ENCODE data around the gene TMEM198.

The TMEM198 gene

DNA sequence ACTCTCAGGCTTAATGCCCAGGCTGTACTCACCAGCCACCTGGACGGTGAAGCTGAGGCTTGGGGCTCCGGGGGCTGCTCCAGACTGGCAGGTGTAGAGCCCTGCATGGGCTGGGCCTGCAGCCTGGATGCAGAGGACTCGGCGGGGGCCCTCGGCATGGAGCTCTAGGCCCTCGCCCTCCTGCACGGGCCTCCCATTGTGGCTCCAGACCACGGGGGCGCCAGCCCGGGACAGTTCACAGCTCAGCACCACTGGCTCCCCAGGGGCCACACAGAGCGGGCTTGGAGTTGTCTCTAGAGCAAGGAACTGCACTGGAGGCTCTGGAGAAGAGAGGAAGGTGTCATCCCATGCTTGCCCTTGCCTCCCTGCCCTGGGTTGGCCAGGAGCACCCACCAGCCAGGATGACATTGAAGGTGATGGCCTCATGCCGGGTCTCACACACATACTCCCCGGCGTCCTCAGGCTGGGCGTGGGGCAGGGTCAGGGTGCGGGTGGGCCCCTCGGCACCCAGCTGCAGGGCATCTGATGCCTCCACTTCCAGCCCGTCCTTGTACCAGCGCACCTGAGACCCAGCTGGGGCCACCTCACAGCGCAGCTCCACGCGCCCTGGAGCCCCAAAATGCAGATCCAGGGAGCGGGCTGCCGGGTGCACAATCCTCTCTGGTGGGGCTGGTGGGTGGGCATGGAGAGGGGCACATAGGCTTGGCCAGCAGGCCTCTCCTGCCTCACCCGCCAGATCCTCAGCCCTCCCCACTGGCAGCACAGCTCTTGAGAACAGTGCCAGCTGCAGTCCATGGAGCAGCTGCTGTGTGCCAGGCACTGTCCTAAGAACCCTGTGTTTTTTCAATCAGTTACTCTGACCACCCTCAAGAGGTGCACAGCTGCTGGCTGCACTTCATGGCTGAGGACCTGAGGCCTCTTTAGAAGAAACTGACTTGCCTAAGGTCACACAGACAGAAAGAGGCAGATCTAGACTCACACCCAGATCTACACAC is 14.3 kb downstream of the TMEM198 start:
- TF ChIP-seq FOXM1 (IDR thresholded peaks at IDR 0.05; ENCODE audit: borderline replicate concordance), result no peak
- POLR2A ChIA-PET, result no interaction called here
- DNase-seq (ENCODE audit: extremely low spot score), result no peak
- CTCF ChIA-PET, result no interaction called here

DNA sequence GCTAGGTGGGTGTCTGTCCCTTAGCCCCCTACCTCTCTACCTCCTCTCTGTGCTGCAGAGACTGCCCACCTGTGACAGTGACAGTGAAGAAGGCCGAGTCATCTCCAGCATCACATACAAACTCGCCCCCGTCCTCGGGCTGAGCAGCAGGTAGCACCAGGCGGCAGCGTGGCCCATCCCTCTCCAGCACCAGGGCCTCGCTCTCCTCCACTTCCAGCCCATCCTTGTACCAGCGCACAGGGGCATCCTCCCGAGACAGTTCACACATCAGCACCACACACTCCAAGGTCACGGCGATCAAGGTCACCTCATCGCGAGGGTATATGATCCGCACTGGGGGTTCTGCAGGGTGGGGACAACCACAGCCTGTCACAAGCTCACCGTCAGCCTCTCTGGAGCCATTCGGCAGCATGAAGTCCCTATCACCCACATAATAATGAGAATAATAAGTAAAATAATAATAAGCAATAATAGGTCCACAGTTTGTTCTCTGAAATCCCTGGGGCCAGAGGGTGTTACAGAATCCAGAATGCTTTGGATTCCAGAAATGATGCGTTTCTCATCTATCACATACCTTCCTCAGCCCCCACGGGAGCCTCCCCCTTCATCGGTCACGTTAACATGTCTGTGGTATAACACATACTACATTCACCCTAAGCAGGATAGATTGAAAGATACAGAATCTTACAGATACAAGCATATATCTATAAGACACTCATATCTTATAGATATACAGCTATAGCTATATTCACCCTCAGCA is 15.5 kb downstream of the TMEM198 start:
- POLR2A ChIA-PET, result interaction anchor here (1.0 to 1.4 kb wide), 3 partner anchors 12 to 37 kb away, joined by 3 to 10 read pairs (median 3); partner anchors contain the start of genes INHA and OBSL1

DNA sequence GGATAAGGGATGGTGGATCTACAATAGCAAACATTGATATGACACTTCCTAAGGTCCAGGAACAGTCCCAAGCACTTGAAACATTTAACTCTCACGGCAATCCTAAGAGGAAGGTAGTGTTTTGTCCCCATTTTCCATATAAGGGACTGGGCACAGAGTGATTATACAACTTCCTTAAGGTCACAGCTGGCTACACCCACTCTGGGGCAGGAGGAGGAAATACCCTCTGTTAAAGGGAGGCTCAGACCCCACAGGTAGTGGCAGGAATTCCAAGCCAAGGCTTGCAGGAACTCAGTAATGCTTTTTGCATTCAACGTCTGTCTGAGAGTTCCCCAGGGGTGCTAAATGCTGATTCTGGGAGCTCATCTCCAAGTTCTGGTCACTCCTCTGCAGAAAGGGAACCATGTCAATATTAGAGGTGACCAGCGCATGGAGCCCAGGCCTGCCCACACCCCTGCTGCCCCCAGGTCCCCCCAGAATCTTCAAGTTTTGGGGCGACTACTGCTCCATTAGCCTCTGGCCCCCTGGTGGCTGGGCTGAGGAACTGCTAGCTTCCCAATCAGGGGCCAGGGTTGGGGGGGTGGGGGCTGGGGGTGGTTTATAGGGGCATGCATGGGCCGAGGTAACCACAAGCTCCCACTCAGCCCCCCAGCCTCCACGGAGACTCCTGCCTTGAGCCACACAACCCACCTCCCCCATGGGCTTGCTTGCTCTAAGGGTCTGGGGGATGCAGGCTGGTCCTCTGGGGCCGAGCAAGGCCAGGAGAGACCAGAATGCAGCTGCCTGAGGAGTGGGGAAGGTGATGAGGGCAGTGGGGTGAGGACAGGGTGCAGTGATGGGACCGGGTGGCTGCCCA is 16.4 kb downstream of the TMEM198 start:
- TF ChIP-seq HDGF (IDR thresholded peaks at IDR 0.05; ENCODE audit: borderline replicate concordance), result no peak
- no peak for TF ChIP-seq SUZ12 (IDR thresholded peaks at IDR 0.05)
- ChIA-PET CTCF (interaction anchor here (0.7 to 3.2 kb wide), 15 partner anchors 8 to 115 kb away, joined by 3 to 23 read pairs (median 4); partner anchors contain the start of genes OBSL1 and STK11IP), POLR2A (interaction anchor here (0.8 to 1.4 kb wide), 5 partner anchors 8 to 37 kb away, joined by 3 to 10 read pairs (median 3); partner anchors contain the start of genes INHA, OBSL1 and STK11IP)
- peak; percentile 52 for DNase-seq (ENCODE audit: extremely low spot score)

More for the DNA sequence above, 15.5 kb downstream of the TMEM198 start:
- CTCF ChIA-PET, result interaction anchor here (0.9 to 3.2 kb wide), 11 partner anchors 10 to 116 kb away, joined by 3 to 23 read pairs (median 4); partner anchors contain the start of genes OBSL1 and STK11IP
- DNase-seq (ENCODE audit: extremely low spot score), result no peak
- no peak for TF ChIP-seq ARNT (IDR thresholded peaks at IDR 0.05)
- TF ChIP-seq ZNF384 (IDR thresholded peaks at IDR 0.05), result no peak
- no peak for TF ChIP-seq FOXA1 (IDR thresholded peaks at IDR 0.05)
- TF ChIP-seq L3MBTL2 (conservative IDR thresholded peaks at IDR 0.05), result no peak
- no peak for TF ChIP-seq BHLHE40 (IDR thresholded peaks at IDR 0.05; ENCODE audit: borderline replicate concordance)
- no peak for TF ChIP-seq TARDBP (IDR thresholded peaks at IDR 0.05)
- TF ChIP-seq SUZ12 (IDR thresholded peaks at IDR 0.05), result no peak
- no peak for TF ChIP-seq HDGF (IDR thresholded peaks at IDR 0.05; ENCODE audit: borderline replicate concordance)
- no peak for TF ChIP-seq SP1 (IDR thresholded peaks at IDR 0.05)
- TF ChIP-seq LEF1 (IDR thresholded peaks at IDR 0.05; ENCODE audit: borderline replicate concordance), result no peak
- TF ChIP-seq ELF4 (IDR thresholded peaks at IDR 0.05), result no peak

DNA sequence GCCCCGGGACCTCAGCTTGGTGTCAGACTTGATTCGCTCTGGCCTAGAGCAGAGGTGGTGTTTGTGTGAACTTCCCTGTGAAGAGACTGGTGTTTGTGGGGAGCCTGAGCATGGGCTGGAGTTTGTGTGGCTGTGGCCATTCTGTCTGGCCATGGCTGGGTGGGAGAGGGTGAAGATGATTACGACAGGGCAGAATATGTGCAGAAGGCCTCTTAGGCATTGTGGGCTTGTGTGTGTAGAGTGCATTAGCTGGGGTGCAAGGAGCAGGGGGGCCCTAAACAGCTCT is 17.0 kb downstream of the TMEM198 start:
- DNase-seq (ENCODE audit: extremely low spot score), result no peak
- POLR2A ChIA-PET, result interaction anchor here (0.8 to 1.4 kb wide), 3 partner anchors 8 to 37 kb away, joined by 3 to 10 read pairs (median 6); partner anchors contain the start of genes INHA, OBSL1 and STK11IP
- TF ChIP-seq ARNT (IDR thresholded peaks at IDR 0.05) (no peak), FOXM1 (IDR thresholded peaks at IDR 0.05; ENCODE audit: borderline replicate concordance) (no peak), SUZ12 (IDR thresholded peaks at IDR 0.05) (no peak), FOXK2 (IDR thresholded peaks at IDR 0.05) (no peak), ZNF384 (IDR thresholded peaks at IDR 0.05) (no peak), TARDBP (IDR thresholded peaks at IDR 0.05) (no peak), BHLHE40 (IDR thresholded peaks at IDR 0.05; ENCODE audit: borderline replicate concordance) (no peak)
- TF ChIP-seq, protein P1, sequence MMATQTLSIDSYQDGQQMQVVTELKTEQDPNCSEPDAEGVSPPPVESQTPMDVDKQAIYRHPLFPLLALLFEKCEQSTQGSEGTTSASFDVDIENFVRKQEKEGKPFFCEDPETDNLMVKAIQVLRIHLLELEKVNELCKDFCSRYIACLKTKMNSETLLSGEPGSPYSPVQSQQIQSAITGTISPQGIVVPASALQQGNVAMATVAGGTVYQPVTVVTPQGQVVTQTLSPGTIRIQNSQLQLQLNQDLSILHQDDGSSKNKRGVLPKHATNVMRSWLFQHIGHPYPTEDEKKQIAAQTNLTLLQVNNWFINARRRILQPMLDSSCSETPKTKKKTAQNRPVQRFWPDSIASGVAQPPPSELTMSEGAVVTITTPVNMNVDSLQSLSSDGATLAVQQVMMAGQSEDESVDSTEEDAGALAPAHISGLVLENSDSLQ (IDR thresholded peaks at IDR 0.05), result no peak
- CTCF ChIA-PET, result interaction anchor here (0.7 to 3.2 kb wide), 12 partner anchors 8 to 115 kb away, joined by 3 to 23 read pairs (median 4); partner anchors contain the start of genes OBSL1 and STK11IP

DNA sequence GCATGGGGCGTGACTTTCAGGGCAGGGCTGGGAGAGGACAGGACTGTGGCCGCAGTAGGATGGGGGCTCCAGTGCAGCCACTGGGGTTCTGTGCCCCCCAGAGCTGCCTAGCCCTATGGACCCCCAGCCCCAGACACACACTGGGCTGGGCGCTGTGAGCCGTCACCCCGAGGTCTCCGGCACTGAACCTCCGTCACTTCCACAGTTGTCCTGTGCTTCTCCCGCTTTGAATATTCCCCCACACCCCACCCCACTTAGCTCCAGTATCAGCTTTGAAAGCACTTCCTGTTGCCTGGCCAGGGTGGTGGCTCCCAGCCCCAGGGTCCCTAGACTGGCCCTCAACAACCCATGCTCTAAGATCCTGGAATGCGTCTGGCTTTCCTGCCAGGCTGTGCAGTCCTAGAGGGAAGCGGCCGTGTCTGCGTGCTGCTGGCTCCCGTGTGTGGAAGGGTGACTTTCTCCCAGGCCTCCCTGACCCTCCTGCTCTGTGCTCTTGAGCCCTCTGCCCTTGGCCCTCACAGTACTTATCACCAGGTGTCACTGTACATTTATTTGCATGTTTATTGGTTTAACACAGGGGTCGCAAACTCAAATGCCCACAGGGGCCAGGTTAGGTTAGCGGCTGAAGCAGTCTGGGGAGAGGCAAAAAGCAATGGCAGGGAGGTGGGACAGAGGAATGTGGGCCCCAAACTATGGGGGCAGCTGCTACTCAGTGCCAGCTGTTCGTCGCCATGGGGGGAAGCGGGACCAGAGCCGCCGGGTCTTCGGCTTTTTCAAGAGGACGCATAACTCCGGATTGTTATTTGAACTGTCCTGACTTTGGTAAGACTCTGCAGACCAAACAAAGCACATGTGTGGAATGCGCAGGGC is 17.6 kb downstream of the TMEM198 start:
- ChIA-PET POLR2A (interaction anchor here (0.8 to 1.5 kb wide), 5 partner anchors 9 to 36 kb away, joined by 3 to 10 read pairs (median 6); partner anchors contain the start of genes CHPF, INHA, OBSL1 and STK11IP), CTCF (interaction anchor here (0.9 to 3.2 kb wide), 4 partner anchors 8 to 34 kb away, joined by 3 to 23 read pairs (median 11); partner anchors contain the start of gene OBSL1)
- DNase-seq (ENCODE audit: extremely low spot score), result no peak
- TF ChIP-seq NFRKB (IDR thresholded peaks at IDR 0.05) (no peak), SP1 (IDR thresholded peaks at IDR 0.05) (no peak), FOXK2 (IDR thresholded peaks at IDR 0.05) (no peak), SUZ12 (IDR thresholded peaks at IDR 0.05) (no peak), HDGF (IDR thresholded peaks at IDR 0.05; ENCODE audit: borderline replicate concordance) (no peak), TARDBP (IDR thresholded peaks at IDR 0.05) (no peak), ELF4 (IDR thresholded peaks at IDR 0.05) (no peak), ZNF384 (IDR thresholded peaks at IDR 0.05) (no peak), FOXA1 (IDR thresholded peaks at IDR 0.05) (no peak), ARNT (IDR thresholded peaks at IDR 0.05) (no peak), BHLHE40 (IDR thresholded peaks at IDR 0.05; ENCODE audit: borderline replicate concordance) (no peak), L3MBTL2 (conservative IDR thresholded peaks at IDR 0.05) (no peak), CTBP1 (IDR thresholded peaks at IDR 0.05; ENCODE audit: borderline replicate concordance) (no peak), LEF1 (IDR thresholded peaks at IDR 0.05; ENCODE audit: borderline replicate concordance) (no peak), FOXM1 (IDR thresholded peaks at IDR 0.05; ENCODE audit: borderline replicate concordance) (no peak)
- TF ChIP-seq, protein P1 (IDR thresholded peaks at IDR 0.05), result no peak

Data from HEK293T (cell line).